Mammary epithelial cell (primary cell): Measurements from ENCODE around the gene CYTH4.

Source experiments
- EZH2 ChIP-seq: IDR thresholded peaks from 2 replicates; pipeline ENCODE4 v1.6.1; 2012; ENCODE audit warnings: low read length, inconsistent platforms, borderline replicate concordance
- TF ChIP-seq, protein P1 (sequence below), 2 donors: IDR thresholded peaks in 1 of 2; conservative IDR thresholded peaks in 1 of 2; 2 replicates each; pipeline ENCODE4 v1.5.1; 2011 to 2012; ENCODE audit warnings: inconsistent platforms in 2 of 2, low read length in 2 of 2, mild to moderate bottlenecking in 2 of 2, control low read depth in 1 of 2, low read depth in 1 of 2; ENCODE audit not compliant: insufficient read depth in 1 of 2; ENCODE audit errors: extremely low read depth in 1 of 2

DNA sequence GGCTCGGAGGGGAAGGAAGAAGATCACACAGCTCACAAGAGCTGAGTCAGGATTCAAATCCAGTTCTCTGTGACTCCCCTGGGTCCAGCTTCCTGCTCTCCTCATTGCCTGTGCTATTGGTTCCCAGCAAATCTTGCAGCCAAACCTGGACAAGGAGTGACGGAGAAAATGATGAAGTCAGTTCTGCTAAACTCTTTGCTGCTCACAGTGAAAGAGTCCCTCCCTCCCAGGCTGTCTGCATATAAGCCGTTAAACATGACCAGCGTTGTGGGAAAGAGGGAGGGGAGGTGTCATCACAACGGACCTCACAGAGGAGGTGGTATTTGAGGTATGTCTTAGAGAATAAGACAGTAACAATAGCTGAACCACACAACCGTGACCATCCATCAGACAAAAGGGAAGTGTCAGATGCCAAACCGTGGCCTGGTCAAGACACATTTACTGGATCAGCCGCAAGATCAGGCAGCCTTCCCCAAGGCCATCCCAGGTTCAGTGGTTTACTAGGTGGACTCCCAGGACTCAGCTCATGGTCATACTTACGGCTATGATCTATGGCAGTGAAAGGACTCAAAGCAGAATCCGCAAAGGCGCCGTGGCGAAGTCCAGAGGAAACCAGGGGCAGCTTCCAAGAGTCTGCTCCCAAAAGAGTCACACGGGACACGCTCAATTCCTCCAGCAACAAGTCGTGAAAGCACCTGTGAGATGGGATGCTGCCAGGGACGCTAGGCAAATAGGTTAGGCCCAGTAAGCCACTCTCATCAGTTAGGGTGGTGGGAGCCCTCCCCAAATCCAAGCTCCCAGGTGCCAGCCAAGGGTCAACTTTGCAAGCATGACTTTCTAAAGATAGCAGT lies 2.8 kb upstream of the CYTH4 start:
- TF ChIP-seq, protein P1, sequence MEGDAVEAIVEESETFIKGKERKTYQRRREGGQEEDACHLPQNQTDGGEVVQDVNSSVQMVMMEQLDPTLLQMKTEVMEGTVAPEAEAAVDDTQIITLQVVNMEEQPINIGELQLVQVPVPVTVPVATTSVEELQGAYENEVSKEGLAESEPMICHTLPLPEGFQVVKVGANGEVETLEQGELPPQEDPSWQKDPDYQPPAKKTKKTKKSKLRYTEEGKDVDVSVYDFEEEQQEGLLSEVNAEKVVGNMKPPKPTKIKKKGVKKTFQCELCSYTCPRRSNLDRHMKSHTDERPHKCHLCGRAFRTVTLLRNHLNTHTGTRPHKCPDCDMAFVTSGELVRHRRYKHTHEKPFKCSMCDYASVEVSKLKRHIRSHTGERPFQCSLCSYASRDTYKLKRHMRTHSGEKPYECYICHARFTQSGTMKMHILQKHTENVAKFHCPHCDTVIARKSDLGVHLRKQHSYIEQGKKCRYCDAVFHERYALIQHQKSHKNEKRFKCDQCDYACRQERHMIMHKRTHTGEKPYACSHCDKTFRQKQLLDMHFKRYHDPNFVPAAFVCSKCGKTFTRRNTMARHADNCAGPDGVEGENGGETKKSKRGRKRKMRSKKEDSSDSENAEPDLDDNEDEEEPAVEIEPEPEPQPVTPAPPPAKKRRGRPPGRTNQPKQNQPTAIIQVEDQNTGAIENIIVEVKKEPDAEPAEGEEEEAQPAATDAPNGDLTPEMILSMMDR (conservative IDR thresholded peaks at IDR 0.05 in 1 of 2, IDR thresholded peaks at IDR 0.05 in 1 of 2; ENCODE audit: extremely low read depth in 1 of 2, insufficient read depth in 1 of 2, low read depth in 1 of 2, low read length in 2 of 2), result no peak
- TF ChIP-seq EZH2, result no peak
